Astrocyte of the cerebellum (primary cell): ENCODE measurements around the gene PTPN4.

Experiments
- DNase-seq: peaks from one replicate; pipeline ENCODE4 v3.0.0-alpha.2; 2011; ENCODE audit warnings: low read depth
- H3K4me3 ChIP-seq: 2 replicates; pipeline ENCODE4 v1.5.1; 2011; ENCODE audit warnings: mild to moderate bottlenecking, low read depth, low read length, moderate library complexity
- in situ Hi-C: cut with HindIII; loops from 2 replicates; pipeline ENCODE4 v1.10.0; 2017; ENCODE audit warnings: low sequenced_read_pairs
- TF ChIP-seq, protein P1 (sequence below): IDR thresholded peaks from 2 replicates; pipeline ENCODE4 v1.5.1; 2012; ENCODE audit warnings: low read length, low read depth, moderate library complexity, mild to moderate bottlenecking; ENCODE audit errors: missing control alignments

Gene PTPN4

DNA sequence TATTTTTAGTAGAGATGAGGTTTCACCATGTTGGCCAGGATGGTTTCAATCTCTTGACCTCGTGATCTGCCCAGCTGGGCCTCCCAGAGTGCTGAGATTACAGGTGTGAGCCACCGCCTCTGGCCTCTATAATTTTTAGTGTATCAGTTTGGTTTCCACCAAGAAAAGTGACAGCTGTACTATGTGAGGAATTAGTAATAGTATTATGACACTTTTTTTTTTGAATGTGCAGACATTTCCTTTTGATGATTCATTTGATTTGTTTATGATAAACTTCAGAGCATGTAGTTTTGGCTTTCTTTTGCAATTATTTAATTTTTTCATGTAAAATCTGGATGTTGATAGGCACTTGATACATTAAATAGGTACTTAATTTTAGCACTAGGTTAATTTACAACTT is 61.5 kb downstream of the PTPN4 start:
- DNase-seq: no peak
- TF ChIP-seq, protein P1, sequence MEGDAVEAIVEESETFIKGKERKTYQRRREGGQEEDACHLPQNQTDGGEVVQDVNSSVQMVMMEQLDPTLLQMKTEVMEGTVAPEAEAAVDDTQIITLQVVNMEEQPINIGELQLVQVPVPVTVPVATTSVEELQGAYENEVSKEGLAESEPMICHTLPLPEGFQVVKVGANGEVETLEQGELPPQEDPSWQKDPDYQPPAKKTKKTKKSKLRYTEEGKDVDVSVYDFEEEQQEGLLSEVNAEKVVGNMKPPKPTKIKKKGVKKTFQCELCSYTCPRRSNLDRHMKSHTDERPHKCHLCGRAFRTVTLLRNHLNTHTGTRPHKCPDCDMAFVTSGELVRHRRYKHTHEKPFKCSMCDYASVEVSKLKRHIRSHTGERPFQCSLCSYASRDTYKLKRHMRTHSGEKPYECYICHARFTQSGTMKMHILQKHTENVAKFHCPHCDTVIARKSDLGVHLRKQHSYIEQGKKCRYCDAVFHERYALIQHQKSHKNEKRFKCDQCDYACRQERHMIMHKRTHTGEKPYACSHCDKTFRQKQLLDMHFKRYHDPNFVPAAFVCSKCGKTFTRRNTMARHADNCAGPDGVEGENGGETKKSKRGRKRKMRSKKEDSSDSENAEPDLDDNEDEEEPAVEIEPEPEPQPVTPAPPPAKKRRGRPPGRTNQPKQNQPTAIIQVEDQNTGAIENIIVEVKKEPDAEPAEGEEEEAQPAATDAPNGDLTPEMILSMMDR: no peak
- in situ Hi-C loops: no loop called here
- no peak overlapping the region for H3K4me3 ChIP-seq

DNA sequence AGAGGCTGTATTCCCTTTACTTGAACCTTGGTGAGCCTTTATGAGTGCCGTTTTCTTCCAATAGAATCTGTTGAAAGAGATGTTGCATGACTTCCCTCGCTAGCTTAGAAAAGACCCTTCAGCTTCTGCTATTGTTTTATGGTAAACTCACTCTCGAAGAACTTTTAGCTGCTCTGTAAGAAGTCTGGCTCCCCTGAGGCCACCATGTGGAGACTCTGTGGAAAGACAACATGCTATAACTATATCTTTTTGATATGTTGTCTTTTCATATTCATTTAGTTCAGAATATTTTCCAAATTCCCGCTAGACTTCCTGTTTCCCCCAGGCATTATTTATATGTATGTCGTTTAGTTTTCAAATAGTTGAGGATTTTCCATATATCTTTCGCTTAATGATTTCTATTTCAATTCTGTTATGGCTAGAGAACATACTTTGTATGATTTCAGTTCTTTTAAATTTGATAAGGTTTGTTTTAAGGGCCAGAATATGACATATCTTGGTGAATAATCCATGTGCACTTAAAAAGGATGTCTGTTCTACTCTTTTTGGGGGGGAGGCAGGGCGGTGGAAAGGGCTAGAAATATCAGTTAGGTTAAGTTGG is 64.1 kb downstream of the PTPN4 start:
- TF ChIP-seq, protein P1: peak; percentile 82
- peak; percentile 24 for DNase-seq
- in situ Hi-C loops: no loop called here
- H3K4me3 ChIP-seq: no peak overlapping the region

DNA sequence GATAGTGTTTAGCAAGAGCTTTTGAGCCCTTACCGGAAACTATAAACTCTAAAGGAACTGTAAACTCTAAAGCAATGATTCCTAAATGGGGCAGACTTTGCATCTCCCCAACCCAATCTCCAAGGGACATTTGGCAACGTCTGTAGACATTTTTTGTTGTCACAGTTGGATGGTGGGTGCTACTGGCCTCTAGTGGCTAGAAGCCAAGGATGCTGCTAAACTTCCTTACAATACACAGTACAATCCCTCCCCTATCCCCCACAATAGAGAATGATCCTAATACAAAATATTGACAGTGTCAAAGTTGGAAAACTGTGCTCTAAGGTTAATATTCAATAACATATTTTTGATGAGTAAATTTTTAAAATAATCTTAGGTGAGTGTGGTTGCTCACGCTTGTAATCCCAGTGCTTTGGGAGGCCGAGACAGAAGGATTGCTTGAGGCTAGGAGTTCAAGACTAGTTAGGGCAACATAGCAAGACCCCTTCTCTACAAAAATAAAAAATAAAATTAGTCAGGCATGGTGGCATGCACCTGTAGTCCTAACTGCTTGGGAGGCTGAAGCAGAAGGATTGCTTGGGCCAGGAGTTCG is 66.7 kb downstream of the PTPN4 start:
- in situ Hi-C loops: no loop called here
- DNase-seq: no peak
- TF ChIP-seq, protein P1: peak; percentile 61
- no peak overlapping the region for H3K4me3 ChIP-seq

DNA sequence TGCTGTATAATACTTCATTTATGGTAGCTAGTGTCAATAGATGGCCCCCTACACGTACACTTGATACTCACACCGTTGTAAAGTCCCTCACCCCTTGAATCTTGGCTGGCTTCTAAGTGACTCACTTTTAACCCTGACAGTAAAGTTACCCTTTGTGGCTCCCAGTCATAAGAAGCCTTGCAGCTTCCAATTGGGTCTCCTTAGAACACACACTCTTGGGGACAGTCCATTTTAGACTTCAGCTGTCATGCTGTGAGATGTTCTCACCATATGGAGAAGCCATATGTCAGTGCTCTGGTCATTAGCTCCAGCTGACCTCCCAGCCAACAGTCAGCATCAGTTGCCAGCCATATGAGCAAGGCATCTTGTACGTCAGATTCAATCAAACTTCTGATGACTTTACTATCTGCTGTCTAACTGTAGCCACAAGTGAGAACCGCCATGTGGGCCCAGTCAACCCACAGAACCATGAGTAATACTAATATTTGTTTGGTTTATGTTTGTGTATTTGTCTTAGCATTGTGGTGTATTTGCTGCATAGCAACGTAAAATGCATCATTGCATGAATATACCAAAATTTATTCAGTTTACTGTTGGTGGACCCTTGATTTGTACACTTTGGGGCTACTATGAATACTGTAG is 68.3 kb downstream of the PTPN4 start:
- TF ChIP-seq, protein P1: no peak
- no peak overlapping the region for H3K4me3 ChIP-seq
- in situ Hi-C loops: no loop called here
- no peak for DNase-seq

DNA sequence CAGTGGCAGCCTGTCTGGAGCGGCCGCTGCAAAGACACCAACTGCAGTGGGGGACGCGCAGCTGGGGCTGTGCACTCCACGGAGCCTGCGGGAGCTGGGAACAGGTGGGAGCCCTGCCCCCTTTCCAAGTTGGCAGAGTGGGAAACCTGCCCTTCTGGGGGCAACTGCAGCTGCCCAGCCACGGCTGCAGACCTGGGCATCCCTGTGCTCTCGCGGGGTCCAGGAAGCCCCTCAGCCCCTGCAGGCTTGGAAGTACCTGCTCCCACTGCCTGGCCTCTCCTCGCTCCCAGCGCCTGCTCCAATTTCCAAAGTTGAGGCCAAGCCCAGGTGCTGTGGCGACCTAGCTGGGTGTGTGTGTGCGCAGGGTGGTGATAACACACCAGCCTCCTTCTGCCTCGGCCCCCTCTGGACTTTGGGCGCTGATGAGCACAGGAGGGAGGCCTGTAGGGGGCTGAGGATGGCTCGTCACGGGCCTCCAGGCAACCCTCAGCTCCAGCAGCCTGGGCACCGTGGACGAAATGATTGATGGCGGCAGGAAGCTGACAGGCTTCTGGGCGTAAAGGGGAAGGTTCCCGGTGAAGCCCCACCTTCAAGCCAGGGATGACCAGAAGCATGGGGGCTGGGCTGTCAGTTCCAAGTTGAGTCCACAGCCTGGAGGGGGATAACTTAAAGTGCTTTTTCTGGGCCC is 76.9 kb downstream of the PTPN4 start:
- no peak overlapping the region for H3K4me3 ChIP-seq
- TF ChIP-seq, protein P1: no peak
- no peak for DNase-seq
- in situ Hi-C loops: no loop called here

DNA sequence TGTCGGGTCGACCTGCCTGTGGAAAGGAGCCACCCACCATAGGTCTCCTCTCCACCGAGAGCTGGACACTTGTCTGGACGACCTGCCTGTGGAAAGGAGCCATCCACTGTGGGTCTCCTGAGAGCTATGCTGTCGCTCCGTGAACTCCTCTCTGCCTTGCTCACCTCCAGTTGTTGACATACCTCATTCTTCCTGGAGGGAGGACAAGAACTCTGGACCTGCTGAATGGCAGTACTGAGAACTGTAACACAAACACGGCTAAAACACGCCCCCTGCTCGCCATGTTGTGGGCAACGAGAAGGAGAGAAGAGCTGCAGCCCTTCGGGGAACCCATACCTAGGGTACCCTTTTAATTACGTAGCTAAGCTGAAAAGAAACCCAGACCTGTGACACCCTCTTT is 77.6 kb downstream of the PTPN4 start:
- H3K4me3 ChIP-seq: no peak overlapping the region
- TF ChIP-seq, protein P1: no peak
- DNase-seq: no peak
- in situ Hi-C loops: no loop called here
